MM.1S (cell line): ENCODE results near the gene NNT.
"Not testable (repeated sequence)": the region's sequence is repeated elsewhere in the genome, so short reads cannot be mapped to it uniquely, and the experiment has no call there.

ENCODE experiments used
- EZH2 ChIP-seq: fragments of 300-600 bp; sonication (generic); optimal IDR thresholded peaks from 2 replicates; pipeline ENCODE3; 2017; ENCODE audit warnings: low read depth, mild to moderate bottlenecking, antibody characterized with exemption, low read length, mixed read lengths
- TF ChIP-seq, protein P1 (sequence below): fragments of 300-600 bp; sonication (generic); IDR thresholded peaks from 2 replicates; pipeline ENCODE4 v1.5.1; 2016; ENCODE audit warnings: antibody characterized with exemption, low read length, mixed read lengths

DNA sequence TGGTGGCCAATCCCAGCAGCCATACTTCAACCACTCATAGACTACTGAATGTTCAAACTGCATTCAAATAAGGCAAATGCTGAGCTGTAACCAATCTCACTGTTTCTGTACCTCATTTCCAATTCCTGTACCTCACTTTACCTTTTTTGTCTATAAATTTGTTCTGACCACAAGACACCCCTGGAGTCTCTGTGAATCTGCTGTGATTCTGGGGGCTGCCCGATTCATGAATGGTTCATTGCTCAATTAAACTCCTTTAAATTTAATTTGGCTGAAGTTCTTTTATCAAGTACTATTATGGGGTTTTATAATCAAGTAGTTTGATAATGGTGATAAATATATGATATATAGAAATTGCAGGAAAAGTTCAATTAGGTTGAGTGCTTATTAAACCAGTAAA, 4.1 kb upstream of the NNT start:
- TF ChIP-seq, protein P1, sequence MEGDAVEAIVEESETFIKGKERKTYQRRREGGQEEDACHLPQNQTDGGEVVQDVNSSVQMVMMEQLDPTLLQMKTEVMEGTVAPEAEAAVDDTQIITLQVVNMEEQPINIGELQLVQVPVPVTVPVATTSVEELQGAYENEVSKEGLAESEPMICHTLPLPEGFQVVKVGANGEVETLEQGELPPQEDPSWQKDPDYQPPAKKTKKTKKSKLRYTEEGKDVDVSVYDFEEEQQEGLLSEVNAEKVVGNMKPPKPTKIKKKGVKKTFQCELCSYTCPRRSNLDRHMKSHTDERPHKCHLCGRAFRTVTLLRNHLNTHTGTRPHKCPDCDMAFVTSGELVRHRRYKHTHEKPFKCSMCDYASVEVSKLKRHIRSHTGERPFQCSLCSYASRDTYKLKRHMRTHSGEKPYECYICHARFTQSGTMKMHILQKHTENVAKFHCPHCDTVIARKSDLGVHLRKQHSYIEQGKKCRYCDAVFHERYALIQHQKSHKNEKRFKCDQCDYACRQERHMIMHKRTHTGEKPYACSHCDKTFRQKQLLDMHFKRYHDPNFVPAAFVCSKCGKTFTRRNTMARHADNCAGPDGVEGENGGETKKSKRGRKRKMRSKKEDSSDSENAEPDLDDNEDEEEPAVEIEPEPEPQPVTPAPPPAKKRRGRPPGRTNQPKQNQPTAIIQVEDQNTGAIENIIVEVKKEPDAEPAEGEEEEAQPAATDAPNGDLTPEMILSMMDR: not testable (repeated sequence)
- TF ChIP-seq EZH2: not testable (repeated sequence)
